Skin epidermis (tissue), 12 donors: ENCODE results near the gene TSKU.
"Not testable (repeated sequence)": the region's sequence is repeated elsewhere in the genome, so short reads cannot be mapped to it uniquely, and the experiment has no call there.

ENCODE experiments used
- H3K27ac ChIP-seq, 21 experiments: fragments of 200-600 bp; sonication (generic) in 11 of 21; one replicate each; pipeline ENCODE4 v1.5.0; 2020; ENCODE audit warnings: mild to moderate bottlenecking in 3 of 21, inconsistent platforms in 2 of 21, moderate library complexity in 2 of 21
- H3K4me3 ChIP-seq, 7 experiments: fragments of 200-600 bp; sonication (generic) in 2 of 7; one replicate each; pipeline ENCODE4 v1.5.0; 2020; ENCODE audit warnings: inconsistent platforms in 2 of 7, mild to moderate bottlenecking in 2 of 7, moderate library complexity in 1 of 7

The TSKU gene

DNA sequence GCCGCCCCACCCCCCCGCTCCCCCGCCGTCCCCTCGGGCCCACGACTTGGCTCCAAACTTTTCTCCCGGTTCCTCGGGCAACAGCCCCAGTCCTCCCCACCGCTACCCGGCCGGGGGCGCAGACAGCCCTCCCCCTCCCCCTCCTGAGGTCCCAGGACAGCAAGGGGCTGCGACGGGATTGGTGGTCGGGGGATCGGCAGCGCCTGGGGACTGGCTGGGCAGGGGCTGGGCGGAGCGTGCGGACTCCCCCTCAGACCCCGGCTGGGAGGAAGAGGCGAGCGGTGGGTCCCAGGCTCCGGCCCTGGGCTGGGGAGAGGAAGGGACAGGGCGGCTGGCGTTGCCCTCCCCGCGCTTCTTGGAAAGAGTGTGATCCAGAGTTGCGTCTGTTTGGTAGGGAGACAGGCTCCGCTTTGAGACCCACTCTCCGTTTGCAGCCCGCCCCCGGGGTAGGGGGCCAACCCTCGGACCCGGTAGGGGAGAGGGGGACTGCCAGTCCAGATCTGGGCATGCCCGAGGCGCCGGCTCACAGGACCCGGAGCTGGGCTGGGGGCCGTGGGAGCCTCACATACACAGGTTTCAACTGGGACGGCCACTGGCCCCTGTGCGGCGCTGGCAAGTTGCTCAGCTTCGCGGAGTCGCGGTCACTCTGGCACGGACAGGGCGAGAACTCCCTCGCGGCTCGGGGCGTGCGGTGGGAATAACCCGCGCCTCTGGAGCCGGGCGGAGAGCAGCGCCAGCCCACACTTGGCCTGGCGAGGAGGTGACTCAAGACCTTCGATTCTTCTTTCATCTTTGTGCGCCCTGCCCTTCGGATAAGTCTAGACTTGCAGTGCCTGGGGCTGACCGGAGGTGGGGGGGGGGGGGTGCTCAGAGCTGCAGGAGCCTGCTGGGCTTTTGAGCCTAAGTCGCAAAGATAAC is 999 bp downstream of the TSKU start:
- peak overlapping the region; percentile 53 to 81 (median 69) for H3K4me3 ChIP-seq
- peak overlapping the region; percentile 86 to 99 (median 96) for H3K27ac ChIP-seq

DNA sequence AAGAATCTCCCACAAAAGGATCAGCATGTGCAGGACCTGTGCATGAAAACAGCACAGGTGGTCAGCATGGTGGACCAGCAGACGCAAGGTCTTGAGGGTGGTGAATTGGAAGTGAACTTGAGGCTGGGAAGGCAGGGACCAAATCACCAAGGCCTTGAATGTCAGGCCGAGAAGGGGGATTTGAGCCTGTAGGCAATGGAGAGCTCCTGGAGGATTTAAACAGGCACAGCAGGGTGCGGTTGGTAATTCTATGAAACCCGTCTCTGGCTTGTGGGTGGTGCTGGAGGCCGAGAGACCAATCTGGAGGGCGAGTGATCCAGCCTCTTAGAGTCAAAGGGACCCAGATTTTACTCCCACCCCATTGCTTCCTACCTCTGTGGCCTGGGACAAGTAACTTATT is 2.4 kb downstream of the TSKU start:
- Histone ChIP-seq H3K4me3 (peak overlapping the region in 5 of 7 experiments; percentile 63 to 81 (median 74)), H3K27ac (peak overlapping the region in 14 of 21 experiments; percentile 37 to 99 (median 96))

DNA sequence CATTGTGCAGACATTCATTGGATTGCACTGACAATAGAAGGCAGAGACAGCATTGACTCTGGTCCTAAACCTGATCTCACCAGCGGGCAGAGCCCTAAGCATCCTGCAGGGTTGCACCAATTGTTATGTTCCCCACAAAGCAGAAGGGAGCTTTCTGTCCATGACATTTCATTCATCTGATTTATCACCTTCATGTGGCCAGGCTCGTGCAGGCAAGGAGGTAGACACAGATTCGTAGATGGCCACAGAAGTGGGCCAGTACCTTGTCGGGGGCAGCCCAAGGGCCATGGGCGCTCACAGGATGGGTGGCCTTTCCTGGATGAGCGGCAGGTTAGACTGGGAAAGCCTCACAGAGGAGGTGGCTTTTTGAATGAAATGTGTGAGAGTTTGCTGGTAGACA is 2.9 kb downstream of the TSKU start:
- Histone ChIP-seq H3K27ac (peak overlapping the region in 11 of 21 experiments; percentile 28 to 99 (median 95)), H3K4me3 (peak overlapping the region in 1 of 7 experiments; percentile 69)

DNA sequence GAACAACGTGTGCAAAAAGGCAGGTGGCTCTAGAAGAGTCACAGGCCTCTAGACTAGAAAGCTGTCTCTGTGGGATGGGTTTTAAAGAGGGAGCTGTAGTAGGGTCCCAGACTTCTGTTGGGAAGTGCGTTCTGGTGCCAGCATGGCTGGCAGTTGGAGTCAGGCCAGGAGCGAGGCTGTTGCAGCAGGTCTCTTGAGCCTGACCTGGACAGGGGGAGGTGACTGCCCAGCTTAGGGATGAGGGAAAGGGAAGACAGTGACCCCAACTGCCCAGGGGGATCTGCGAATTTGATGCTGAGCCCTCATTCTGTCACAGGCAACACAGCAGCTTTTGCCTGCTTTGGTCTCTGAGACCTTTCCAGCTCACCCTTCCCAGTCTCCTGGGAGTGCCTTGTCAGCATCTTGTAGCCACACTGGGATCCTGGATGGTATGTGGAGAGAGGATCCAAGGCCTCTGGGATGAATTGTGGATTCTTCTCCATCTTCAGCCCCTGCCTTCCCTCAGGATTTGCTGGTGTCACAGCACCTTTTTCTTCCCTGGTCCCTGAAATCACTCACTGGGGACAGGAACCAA is 3.4 kb downstream of the TSKU start:
- Histone ChIP-seq H3K4me3 (peak overlapping the region in 1 of 7 experiments; percentile 69), H3K27ac (peak overlapping the region in 11 of 21 experiments; percentile 7 to 96 (median 39))

DNA sequence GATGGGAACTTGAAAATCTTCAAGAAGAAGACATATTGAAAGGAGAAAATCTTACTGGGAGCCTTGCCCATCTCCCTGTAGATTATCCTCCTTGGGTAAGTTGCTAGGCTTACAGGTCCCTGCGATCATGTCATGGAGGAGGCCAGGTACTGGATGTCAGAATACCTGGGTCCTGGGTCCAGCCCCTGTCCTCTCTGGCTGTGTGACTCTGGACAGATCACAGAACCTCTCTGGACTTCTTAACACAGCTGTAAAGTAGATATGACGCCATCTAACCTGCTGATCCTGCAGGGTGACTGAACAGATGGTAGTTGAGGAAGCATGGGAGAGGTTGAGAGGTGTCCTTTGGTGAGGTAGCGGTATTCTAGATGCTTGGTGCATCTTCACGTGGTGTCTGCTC is 4.1 kb downstream of the TSKU start:
- Histone ChIP-seq H3K27ac (peak overlapping the region in 9 of 21 experiments; percentile 0 to 78 (median 70)), H3K4me3 (no peak overlapping the region)

DNA sequence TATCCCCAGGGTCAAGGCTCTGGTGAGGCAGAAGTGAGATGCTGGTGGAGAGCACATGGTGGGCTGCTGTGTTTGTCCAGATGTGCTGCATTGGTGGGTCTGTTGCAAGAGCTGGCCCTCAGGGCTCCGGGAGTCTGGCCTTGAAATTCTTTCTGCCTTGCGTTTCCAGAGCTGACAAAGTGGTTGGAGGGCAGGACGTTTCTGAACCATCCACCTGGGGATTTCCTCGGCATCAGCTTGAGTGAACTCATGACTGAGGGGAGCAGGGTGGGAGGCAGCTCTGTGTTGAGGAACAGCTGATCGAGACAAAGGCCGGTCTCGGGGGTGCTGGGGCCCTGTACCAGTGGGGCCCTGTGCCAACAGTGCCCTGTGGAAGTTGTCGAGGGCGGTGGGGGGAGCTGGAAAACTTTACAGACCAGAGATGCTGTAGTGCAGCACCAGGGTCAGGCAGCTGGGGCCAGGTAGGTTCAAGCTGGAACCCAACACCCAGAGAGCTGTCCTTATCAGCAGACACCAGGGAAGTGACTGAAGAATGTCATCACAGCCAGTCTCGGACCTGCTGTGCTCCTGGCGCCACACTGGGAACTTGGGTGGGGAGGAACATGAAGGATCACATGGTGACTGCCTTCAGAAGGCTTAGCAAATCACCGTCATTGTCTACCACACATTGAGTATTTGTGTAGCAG is 4.9 kb downstream of the TSKU start:
- Histone ChIP-seq H3K27ac (peak overlapping the region in 17 of 21 experiments; percentile 0 to 78 (median 58)), H3K4me3 (no peak overlapping the region)

DNA sequence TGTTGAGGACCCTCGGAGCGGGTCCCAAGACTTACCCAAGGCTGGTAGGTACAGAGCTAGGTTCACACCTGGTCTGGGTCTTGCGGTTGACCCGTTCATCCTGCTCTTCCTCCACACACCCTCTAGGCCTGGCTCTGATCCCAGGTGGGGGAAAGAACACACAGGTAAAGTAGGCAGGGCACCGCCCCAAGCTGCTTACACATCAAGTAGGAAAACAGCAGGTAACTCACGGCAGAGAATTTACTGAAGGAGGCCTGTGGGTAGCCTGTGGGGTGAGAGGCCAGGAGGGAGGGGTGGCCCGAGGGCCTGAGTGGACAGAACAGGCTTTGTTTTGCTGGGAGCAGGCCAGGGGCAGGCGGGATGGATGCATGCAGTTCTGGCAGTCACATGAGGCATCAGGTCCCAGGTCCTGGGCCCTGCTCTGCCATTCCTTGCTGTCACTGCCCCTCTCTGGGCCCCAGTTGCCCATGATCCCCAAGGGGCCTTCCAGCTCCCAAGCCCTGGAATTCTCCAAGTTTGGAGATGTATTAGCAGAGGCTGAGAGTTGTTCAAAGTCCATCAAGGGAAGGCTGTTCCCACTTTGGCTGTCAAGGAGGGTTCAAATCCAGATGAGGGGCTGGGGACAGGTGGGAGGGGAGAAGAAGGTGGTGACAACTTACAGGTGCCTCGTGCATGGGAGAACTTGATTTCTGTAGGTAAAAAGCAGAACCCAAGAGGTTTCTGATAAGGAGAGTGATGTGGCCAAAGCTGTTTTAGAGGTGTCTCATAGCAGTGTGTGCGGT is 5.7 kb downstream of the TSKU start:
- H3K4me3 ChIP-seq, result peak overlapping the region in 1 of 7 experiments; percentile 0
- peak overlapping the region in 17 of 21 experiments; percentile 1 to 78 (median 58) for H3K27ac ChIP-seq

DNA sequence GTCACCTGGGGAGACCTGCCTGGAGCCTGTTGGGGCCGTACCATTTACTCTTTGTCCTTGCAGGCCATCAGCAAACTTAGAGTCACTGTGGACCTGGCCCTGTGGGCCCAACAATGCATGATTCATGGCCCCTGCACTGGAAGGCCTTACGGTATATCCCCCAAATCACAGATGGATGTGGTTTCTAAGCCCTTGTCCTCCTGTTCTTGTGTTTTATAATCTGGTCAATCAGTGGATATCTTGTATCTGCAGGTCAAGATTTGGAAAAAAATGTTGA is 6.2 kb downstream of the TSKU start:
- peak overlapping the region in 13 of 21 experiments; percentile 23 to 78 (median 62) for H3K27ac ChIP-seq
- no peak overlapping the region for H3K4me3 ChIP-seq

DNA sequence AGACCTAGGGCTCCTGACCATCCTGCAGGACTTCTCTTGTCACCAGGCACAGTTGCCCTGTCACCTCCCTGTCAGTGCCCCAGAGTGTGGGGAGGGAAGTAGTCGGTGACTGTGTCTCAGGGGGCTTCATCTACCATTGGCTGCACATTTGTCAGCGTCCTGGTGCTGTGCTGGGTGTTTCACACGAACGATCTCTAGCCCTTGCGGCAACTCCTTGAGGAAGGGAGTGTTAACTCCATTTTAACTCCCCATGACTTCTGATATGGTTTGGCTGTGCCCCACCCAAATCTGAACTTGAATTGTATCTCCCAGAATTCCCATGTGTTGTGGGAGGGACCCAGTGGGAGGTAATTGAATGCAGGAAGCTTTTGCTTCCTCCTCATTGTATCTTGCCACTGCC is 7.1 kb downstream of the TSKU start:
- Histone ChIP-seq H3K4me3 (no peak overlapping the region), H3K27ac (peak overlapping the region in 6 of 21 experiments; percentile 3 to 78 (median 32))

DNA sequence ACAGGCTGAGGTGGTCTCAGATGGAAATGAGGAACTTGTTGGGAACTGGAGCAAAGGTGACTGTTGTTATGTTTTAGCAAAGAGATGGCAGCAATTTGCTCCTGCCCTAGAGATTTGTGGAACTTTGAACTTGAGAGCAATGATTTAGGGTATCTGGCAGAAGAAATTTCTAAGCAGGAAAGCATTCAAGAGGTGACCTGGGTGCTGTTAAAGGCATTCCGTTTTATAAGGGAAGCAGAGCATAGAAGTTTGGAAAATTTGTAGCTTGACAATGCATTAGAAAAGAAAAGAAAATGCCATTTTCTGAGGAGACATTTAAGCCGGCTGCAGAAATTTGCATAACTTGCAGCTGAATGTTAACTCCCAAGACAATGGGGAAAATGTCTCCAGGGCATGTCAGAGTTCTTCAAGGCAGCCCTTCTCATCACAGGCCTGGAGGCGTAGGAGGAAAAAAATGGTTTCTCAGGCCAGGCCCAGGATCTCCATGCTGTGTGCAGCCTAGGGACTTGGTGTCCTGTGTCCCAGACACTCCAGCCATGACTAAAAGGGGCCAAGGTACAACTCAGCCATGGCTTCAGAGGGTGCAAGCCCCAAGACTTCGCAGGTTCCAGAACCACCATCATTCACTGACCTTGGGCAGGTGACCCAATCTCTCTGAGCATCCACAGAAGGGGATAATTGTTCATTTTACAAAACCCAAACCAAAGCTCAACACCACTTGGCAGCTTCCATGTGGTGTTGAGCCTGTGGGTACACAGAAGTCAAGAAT is 8.0 kb downstream of the TSKU start:
- H3K4me3 ChIP-seq, result not testable (repeated sequence)
- H3K27ac ChIP-seq, result peak overlapping the region in 4 of 21 experiments; percentile 2 to 43 (median 34)

DNA sequence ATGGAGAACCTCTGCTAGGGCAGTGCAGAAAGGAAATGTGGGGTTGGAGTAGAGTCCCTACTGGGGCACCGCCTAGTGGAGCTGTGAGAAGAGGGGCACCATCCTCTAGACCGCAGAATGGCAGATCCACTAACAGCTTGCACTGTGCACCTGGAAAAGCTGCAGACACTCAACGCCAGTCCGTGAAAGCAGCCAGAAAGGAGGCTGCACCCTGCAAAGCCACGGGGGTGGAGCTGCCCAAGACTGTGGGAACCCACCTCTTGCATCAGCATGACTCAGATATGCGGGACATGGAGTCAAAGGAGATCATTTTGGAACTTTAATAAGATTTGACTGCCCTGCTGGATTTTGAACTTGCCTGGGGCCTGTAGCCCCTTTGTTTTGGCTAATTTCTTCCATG is 8.7 kb downstream of the TSKU start:
- H3K27ac ChIP-seq, result peak overlapping the region in 5 of 21 experiments; percentile 0 to 43 (median 27)
- H3K4me3 ChIP-seq, result no peak overlapping the region

DNA sequence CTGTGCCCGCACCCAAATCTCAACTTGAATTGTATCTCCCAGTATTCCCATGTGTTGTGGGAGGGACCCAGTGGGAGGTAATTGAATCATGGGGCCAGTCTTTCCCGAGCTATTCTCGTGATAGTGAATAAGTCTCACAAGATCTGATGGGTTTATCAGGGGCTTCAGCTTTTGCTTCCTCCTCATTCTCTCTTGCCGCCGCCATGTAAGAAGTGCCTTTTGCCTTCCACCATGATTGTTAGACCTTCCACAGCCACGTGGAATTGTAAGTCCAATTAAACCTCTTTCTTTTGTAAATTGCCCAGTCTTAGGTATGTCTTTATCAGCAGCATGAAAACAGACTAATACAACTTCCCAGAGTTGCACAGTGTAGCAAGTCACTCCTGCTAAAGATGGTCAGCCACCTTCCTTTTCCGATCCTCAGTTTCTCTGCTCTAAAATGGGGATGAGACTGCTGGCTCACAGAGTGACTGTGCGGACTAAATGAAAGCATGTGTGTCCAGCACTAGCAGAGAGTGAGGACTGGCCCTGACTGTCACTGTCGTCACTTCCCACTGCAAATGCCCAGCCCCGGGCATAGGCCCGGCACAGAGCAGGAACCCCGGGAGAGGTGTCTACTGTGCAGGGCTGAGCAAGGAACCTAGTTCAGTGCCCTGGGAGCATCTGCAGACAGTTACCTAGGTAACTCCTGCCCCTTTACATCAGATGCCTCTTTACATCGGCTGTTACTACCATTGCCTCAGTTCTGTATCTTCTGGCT is 9.5 kb downstream of the TSKU start:
- Histone ChIP-seq H3K27ac (peak overlapping the region in 14 of 21 experiments; percentile 0 to 76 (median 36)), H3K4me3 (no peak overlapping the region)

DNA sequence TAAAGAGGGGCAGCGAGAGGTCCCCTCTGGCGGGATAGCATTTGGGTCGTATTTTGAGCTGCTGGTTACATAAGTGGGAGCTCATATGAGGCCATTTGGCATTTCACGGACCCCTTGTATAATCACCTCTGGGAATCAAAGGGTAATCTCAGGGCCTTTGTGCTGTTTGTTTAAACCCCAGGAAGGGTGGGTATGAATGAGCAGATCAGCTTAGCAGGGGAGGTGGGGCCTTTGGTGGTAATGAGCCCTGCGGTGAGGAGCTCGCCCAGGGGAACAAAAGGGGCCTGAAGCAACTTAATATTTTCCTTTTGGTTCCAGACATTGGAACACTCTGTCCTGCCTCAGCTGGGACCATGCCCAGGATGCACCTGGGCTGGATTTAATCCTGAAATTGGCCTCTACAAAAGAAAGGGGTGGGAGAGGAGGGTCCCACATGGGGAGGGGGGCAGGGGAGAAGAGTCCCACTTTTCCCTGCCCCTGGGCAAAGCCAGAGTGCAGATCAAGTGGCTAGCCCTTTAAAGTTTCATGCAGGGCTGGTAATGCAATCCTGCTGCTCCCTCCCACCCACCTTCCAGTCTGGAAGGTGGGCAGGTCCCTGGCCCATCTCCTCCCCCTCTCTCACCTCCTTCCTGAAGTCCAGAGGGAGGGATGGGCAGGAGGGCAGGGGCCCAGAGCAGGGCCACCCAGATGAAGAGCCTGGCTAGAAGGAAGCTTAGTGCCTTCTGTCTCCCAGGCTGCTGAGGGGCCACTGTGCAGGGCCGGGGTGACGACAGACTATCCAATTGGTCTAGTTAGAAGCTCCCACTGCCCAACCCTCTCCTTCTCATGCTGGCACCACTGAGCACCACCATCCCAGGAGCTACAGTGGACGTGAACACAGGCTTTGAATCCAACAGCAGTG is 10.5 kb downstream of the TSKU start:
- H3K4me3 ChIP-seq, result no peak overlapping the region
- H3K27ac ChIP-seq, result peak overlapping the region in 14 of 21 experiments; percentile 1 to 76 (median 36)

DNA sequence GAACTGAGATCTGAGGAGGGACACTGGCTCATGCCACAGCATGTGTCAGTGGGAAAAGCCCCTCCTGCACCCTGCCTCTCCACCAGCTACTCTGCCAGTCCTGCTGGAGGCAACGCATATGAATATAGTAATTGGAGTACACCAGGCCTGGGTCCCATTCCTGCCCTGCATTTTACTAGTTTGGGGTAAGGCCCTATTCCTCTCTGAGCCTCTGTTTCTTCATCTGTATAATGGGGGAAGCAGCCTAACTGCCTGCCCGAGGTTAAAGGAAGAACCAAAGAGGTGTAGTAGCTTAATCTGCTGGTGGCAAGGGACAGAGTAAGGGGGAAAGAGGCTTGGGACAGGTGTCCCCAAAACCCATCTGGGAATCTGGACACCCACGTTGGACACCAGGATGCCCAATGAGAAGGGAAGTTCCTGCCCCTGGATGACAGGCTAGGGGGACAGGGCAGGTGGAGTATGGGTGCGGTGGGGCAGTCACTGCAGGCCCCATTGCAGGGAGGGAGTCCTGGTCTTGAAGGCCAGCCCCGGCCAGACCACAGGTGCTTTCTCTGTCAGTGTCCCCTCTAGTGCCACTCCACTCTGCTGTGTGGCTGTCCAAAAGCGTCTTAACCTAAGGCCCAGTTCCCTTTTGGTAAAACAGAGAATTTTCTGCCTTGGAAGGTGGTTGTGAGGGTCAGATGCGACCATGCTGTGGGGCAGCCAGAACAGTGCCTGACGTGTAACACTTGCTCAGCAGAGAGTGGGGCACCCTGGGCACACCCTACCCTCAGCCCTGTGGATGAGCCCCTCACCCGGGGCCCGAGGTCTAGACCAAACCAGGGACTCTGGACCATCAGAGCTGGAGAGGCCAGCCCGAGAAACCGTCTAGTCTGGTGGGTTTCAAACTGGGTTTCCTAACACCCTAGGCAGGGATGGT is 11.5 kb downstream of the TSKU start:
- Histone ChIP-seq H3K27ac (peak overlapping the region in 12 of 21 experiments; percentile 2 to 76 (median 36)), H3K4me3 (no peak overlapping the region)

DNA sequence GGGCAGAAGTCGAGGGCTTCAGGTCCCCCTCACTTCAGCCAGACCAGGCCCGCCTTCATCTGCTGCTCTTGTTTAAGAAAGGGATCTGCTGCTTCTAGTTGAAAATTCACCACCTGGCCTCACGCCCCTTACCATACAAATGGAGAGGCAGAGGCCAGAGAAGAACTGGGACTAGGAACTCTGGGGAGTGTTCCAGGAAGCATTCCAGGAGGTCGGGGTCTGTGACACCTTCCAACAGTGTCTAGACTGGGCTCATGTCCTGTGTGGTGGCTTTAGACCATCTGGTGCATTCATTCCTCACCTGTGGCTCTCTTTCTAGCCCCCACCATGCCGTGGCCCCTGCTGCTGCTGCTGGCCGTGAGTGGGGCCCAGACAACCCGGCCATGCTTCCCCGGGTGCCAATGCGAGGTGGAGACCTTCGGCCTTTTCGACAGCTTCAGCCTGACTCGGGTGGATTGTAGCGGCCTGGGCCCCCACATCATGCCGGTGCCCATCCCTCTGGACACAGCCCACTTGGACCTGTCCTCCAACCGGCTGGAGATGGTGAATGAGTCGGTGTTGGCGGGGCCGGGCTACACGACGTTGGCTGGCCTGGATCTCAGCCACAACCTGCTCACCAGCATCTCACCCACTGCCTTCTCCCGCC is 12.3 kb downstream of the TSKU start:
- peak overlapping the region in 4 of 21 experiments; percentile 2 to 47 (median 6) for H3K27ac ChIP-seq
- H3K4me3 ChIP-seq, result no peak overlapping the region
